HepG2 (cell line): Measurements from ENCODE around the gene LAMTOR2. TPM values are rescaled to one million over a fixed set of nuclear protein-coding genes. Genes with fewer than 3 reads are reported as not detected.
A peak's percentile ranks its signal among the peaks of the same experiment; 100 is the strongest.

Source experiments
- AFF4 ChIP-seq: sonication (generic); formaldehyde crosslinking; IDR thresholded peaks from 2 replicates; pipeline ENCODE4 v1.4.0; 2020; ENCODE audit warnings: missing genetic modification reagents
- CENPT ChIP-seq: sonication (generic); formaldehyde crosslinking; IDR thresholded peaks from 2 replicates; pipeline ENCODE4 v1.8.0; 2022; ENCODE audit warnings: low read depth, mild to moderate bottlenecking, moderate library complexity, missing genetic modification reagents
- CHCHD3 ChIP-seq: sonication (generic); formaldehyde crosslinking; IDR thresholded peaks from 2 replicates; pipeline ENCODE4 v1.8.0; 2022; ENCODE audit warnings: mild to moderate bottlenecking, missing genetic modification reagents, moderate library complexity
- GMEB1 ChIP-seq: sonication (generic); formaldehyde crosslinking; IDR thresholded peaks from 2 replicates; pipeline ENCODE4 v1.5.1; 2020; ENCODE audit warnings: missing genetic modification reagents, mild to moderate bottlenecking, borderline replicate concordance
- IKZF4 ChIP-seq: sonication (generic); formaldehyde crosslinking; IDR thresholded peaks from 2 replicates; pipeline ENCODE4 v1.5.1; 2020; ENCODE audit warnings: borderline replicate concordance, mild to moderate bottlenecking, low read depth, missing genetic modification reagents; ENCODE audit errors: not compliant biosample characterization
- JUND ChIP-seq: sonication (generic); formaldehyde crosslinking; IDR thresholded peaks from 2 replicates; pipeline ENCODE4 v1.8.0; 2022; ENCODE audit warnings: mild to moderate bottlenecking, missing genetic modification reagents
- MXI1 ChIP-seq: IDR thresholded peaks from 3 replicates; pipeline ENCODE4 v1.6.1; 2012; ENCODE audit warnings: low read depth, low read length, inconsistent platforms, borderline replicate concordance
- NFE2L1 ChIP-seq: sonication (generic); formaldehyde crosslinking; IDR thresholded peaks from 2 replicates; pipeline ENCODE4 v1.4.0; 2020; ENCODE audit warnings: missing genetic modification reagents, mild to moderate bottlenecking, borderline replicate concordance
- PREB ChIP-seq: sonication (generic); formaldehyde crosslinking; IDR thresholded peaks from 2 replicates; pipeline ENCODE4 v1.4.0; 2020; ENCODE audit warnings: missing genetic modification reagents
- RBAK ChIP-seq: sonication (generic); formaldehyde crosslinking; IDR thresholded peaks from 2 replicates; pipeline ENCODE4 v1.5.1; 2020; ENCODE audit warnings: mild to moderate bottlenecking, missing genetic modification reagents
- RFX5 ChIP-seq: IDR thresholded peaks from 2 replicates; pipeline ENCODE4 v1.6.1; 2011; ENCODE audit warnings: low read depth, low read length, improper control_type of control experiment
- TCF7L2 ChIP-seq: IDR thresholded peaks from 2 replicates; pipeline ENCODE4 v1.6.1; 2011; ENCODE audit warnings: mild to moderate bottlenecking, low read depth, low read length, moderate library complexity
- ZNF513 ChIP-seq: sonication (generic); formaldehyde crosslinking; conservative IDR thresholded peaks from 2 replicates; pipeline ENCODE4 v1.5.0; 2020; ENCODE audit warnings: missing genetic modification reagents
- ZNF546 ChIP-seq: sonication (generic); formaldehyde crosslinking; conservative IDR thresholded peaks from 2 replicates; pipeline ENCODE4 v1.8.1; 2023; ENCODE audit warnings: mild to moderate bottlenecking, missing genetic modification reagents
- ZNF691 ChIP-seq: sonication (generic); formaldehyde crosslinking; IDR thresholded peaks from 2 replicates; pipeline ENCODE4 v1.4.0; 2020; ENCODE audit warnings: missing genetic modification reagents, low read depth, mild to moderate bottlenecking, borderline replicate concordance
- ZNF703 ChIP-seq: sonication (generic); formaldehyde crosslinking; IDR thresholded peaks from 2 replicates; pipeline ENCODE4 v1.5.1; 2020; ENCODE audit warnings: missing genetic modification reagents, mild to moderate bottlenecking, moderate library complexity, borderline replicate concordance
- ZNF710 ChIP-seq: sonication (generic); formaldehyde crosslinking; IDR thresholded peaks from 2 replicates; pipeline ENCODE4 v1.5.0; 2020; ENCODE audit warnings: mild to moderate bottlenecking, missing genetic modification reagents, borderline replicate concordance
- polyA plus RNA-seq, 8 experiments: library from polyadenylated mRNA; depleted of rRNA in 3 of 8; stranded (reverse) in 7 of 8; unstranded in 1 of 8; fragments of >200 nt; fragmentation: Illumina TruSeq in 4 of 8; extraction: Trizol in 4 of 8; gene quantifications; 2 replicates each; pipeline versions ENCODE4 v1.2.1 to v1.2.3, GENCODE V29; 2011 to 2016; ENCODE audit warnings: low read depth in 4 of 8, missing spikeins in 1 of 8, mixed read lengths in 1 of 8; ENCODE audit not compliant: insufficient read depth in 1 of 8
- total RNA-seq, 5 experiments: library from RNA; depleted of rRNA; stranded (reverse); fragments of >200 nt; fragmentation: Illumina TruSeq; extraction: Trizol; gene quantifications; 2 replicates each; pipeline ENCODE4 v1.2.3, GENCODE V29; 2016; ENCODE audit warnings: low read depth in 1 of 5

Gene LAMTOR2
- total and polyA plus RNA-seq, 2 of the 13 experiments (the other 11 are each of a cell fraction or from before 2014, with no cell fraction given), result 36.5 to 66.4 TPM

- TF ChIP-seq AFF4 (no peak), JUND (CRISPR knock-in tag) (no peak), RFX5 (no peak), ZNF710 (CRISPR knock-in tag) (no peak), ZNF513 (CRISPR knock-in tag) (no peak), MXI1 (peak; percentile 87; the same call in 2 of the 3 replicates), ZNF546 (CRISPR knock-in tag) (no peak), TCF7L2 (no peak), ZNF703 (CRISPR knock-in tag) (no peak), PREB (CRISPR knock-in tag) (no peak), GMEB1 (CRISPR knock-in tag) (peak; percentile 55; the same call in 1 of the 2 replicates), RBAK (CRISPR knock-in tag) (no peak), NFE2L1 (CRISPR knock-in tag) (no peak), CENPT (CRISPR knock-in tag) (no peak), IKZF4 (no peak), ZNF691 (CRISPR knock-in tag) (no peak), CHCHD3 (CRISPR knock-in tag) (no peak)
Measured at GRCh38 chr1:156082309-156083091, 27.9 kb downstream of the LAMTOR2 start, which contains the start of gene MEX3A (continued).
